Thyroid gland (tissue), 4 donors: ENCODE data around the gene PTPRB. TPM values are rescaled to one million over a fixed set of nuclear protein-coding genes. Genes with fewer than 3 reads are reported as not detected.

Experiments used
- DNase-seq, 2 donors: peaks; one replicate each; pipeline ENCODE4 v3.0.0-alpha.2; 2019
- H3K27ac ChIP-seq, 3 donors: fragments of 200-600 bp; sonication (generic); 1 replicate in 2 of 3; 2 replicates in 1 of 3; pipeline ENCODE4 v1.5.1; 2016 to 2019; ENCODE audit warnings: mild to moderate bottlenecking in 1 of 3, moderate library complexity in 1 of 3
- H3K27me3 ChIP-seq: fragments of 200-600 bp; sonication (generic); one replicate; pipeline ENCODE4 v1.5.1; 2019
- H3K36me3 ChIP-seq, 2 donors: fragments of 200-600 bp; sonication (generic); one replicate each; pipeline ENCODE4 v1.5.1; 2016 to 2019
- H3K4me1 ChIP-seq, 2 donors: fragments of 200-600 bp; sonication (generic); one replicate each; pipeline ENCODE4 v1.5.1; 2017 to 2019
- H3K4me3 ChIP-seq, 3 donors: fragments of 200-600 bp; sonication (generic); replicated peaks in 1 of 3; 1 replicate in 2 of 3; 2 replicates in 1 of 3; pipeline ENCODE4 v1.5.1; 2016; ENCODE audit warnings: mild to moderate bottlenecking in 1 of 3
- H3K9me3 ChIP-seq: fragments of 200-600 bp; sonication (generic); one replicate; pipeline ENCODE4 v1.5.1; 2017
- CTCF ChIP-seq, 6 experiments: fragments of 200-600 bp in 3 of 6; fragments of 450-650 bp in 3 of 6; sonication (generic) in 3 of 6; IDR thresholded peaks; one replicate each; pipeline ENCODE4 v1.5.1; 2016 to 2019; ENCODE audit warnings: antibody characterized with exemption in 6 of 6, mild to moderate bottlenecking in 2 of 6, inconsistent platforms in 1 of 6, moderate library complexity in 1 of 6
- POLR2A ChIP-seq, 2 donors: fragments of 450-650 bp; IDR thresholded peaks; one replicate each; pipeline ENCODE4 v1.6.1; 2017; ENCODE audit warnings: antibody characterized with exemption in 2 of 2, mild to moderate bottlenecking in 2 of 2, moderate library complexity in 1 of 2
- WGBS, 2 donors: methylation state at CpG; one replicate each; pipeline ENCODE4 v1.1.5; 2017; 5-methylcytosine and 5-hydroxymethylcytosine counted together
- intact Hi-C: fragments of 100-400 bp; cut with DNase I; formaldehyde crosslinking; loops from one replicate; pipeline ENCODE4 v1.15.1; 2023
- total RNA-seq, 4 donors: library from RNA; depleted of rRNA; stranded (reverse); fragments of >200 nt; gene quantifications; one replicate each; pipeline ENCODE4 v1.2.3, GENCODE V29; 2016

Gene PTPRB
- total RNA-seq, 4 donors from 2014 or later = 24.4 to 75.3 (median 36.2) TPM

- WGBS, 2 donors = 78 to 87% methylated on average over 5 of the region's 5 CpGs
- H3K27ac ChIP-seq = no peak overlapping the region
- no peaks in the 10 kb centered on the region for H3K36me3 ChIP-seq
- H3K4me1 ChIP-seq = no peaks in the 10 kb centered on the region
- no peak for DNase-seq
- TF ChIP-seq CTCF (IDR thresholded peaks at IDR 0.05) (no peak), POLR2A (IDR thresholded peaks at IDR 0.05) (no peak)
- H3K9me3 ChIP-seq = no peaks in the 10 kb centered on the region
- H3K4me3 ChIP-seq = no peak overlapping the region
- H3K27me3 ChIP-seq = no peaks in the 10 kb centered on the region
- intact Hi-C loops = no loop called here
Measured at GRCh38 chr12:70559390-70559789, 77.8 kb downstream of the PTPRB start.

GRCh38 chr12:70557583-70558191, 79.5 kb downstream of the PTPRB start:
- H3K4me3 ChIP-seq = no peak overlapping the region
- H3K36me3 ChIP-seq = no peaks in the 10 kb centered on the region
- H3K27ac ChIP-seq = no peak overlapping the region
- no peaks in the 10 kb centered on the region for H3K9me3 ChIP-seq
- H3K27me3 ChIP-seq = no peaks in the 10 kb centered on the region
- no peak for DNase-seq
- no peaks in the 10 kb centered on the region for H3K4me1 ChIP-seq
- intact Hi-C loops = no loop called here
- TF ChIP-seq CTCF (IDR thresholded peaks at IDR 0.05) = no peak
- TF ChIP-seq POLR2A (IDR thresholded peaks at IDR 0.05) = no peak
- WGBS, 2 donors = 77 to 93% methylated on average over 4 of the region's 4 CpGs

- Histone ChIP-seq H3K27me3 (no peaks in the 10 kb centered on the region), H3K36me3 (no peaks in the 10 kb centered on the region), H3K4me1 (no peaks in the 10 kb centered on the region), H3K9me3 (no peaks in the 10 kb centered on the region), H3K27ac (no peak overlapping the region), H3K4me3 (no peak overlapping the region)
- TF ChIP-seq CTCF (IDR thresholded peaks at IDR 0.05) (no peak), POLR2A (IDR thresholded peaks at IDR 0.05) (no peak)
- intact Hi-C loops = no loop called here
- no peak for DNase-seq
- 71 to 74% methylated on average over 5 of the region's 5 CpGs for WGBS, 2 donors
Measured at GRCh38 chr12:70556179-70556869, 80.9 kb downstream of the PTPRB start.

- Histone ChIP-seq H3K36me3 (no peaks in the 10 kb centered on the region), H3K4me3 (no peak overlapping the region), H3K27me3 (no peaks in the 10 kb centered on the region), H3K4me1 (no peaks in the 10 kb centered on the region), H3K9me3 (no peaks in the 10 kb centered on the region), H3K27ac (no peak overlapping the region)
- DNase-seq = no peak
- intact Hi-C loops = no loop called here
- TF ChIP-seq POLR2A (IDR thresholded peaks at IDR 0.05) (no peak), CTCF (IDR thresholded peaks at IDR 0.05) (no peak)
- WGBS, 2 donors = 29 to 34% methylated on average over 3 of the region's 3 CpGs
Measured at GRCh38 chr12:70555081-70555480, 82.1 kb downstream of the PTPRB start.

GRCh38 chr12:70553391-70553859, 83.8 kb downstream of the PTPRB start:
- H3K27ac ChIP-seq = no peak overlapping the region
- intact Hi-C loops = no loop called here

More at GRCh38 chr12:70553391-70553859, 83.8 kb downstream of the PTPRB start:
- DNase-seq = no peak
- no peaks in the 10 kb centered on the region for H3K9me3 ChIP-seq
- no peaks in the 10 kb centered on the region for H3K36me3 ChIP-seq
- no peaks in the 10 kb centered on the region for H3K27me3 ChIP-seq
- TF ChIP-seq POLR2A (IDR thresholded peaks at IDR 0.05) (no peak), CTCF (IDR thresholded peaks at IDR 0.05) (no peak)
- 77 to 82% methylated on average over 2 of the region's 2 CpGs for WGBS, 2 donors
- H3K4me3 ChIP-seq = no peak overlapping the region
- no peaks in the 10 kb centered on the region for H3K4me1 ChIP-seq
